Choroid plexus epithelial cell (primary cell): ENCODE data around the gene FER.

Source experiments
- DNase-seq: peaks from one replicate; pipeline ENCODE4 v3.0.0-alpha.2; 2010; ENCODE audit warnings: low read depth
- H3K4me3 ChIP-seq: 2 replicates; pipeline ENCODE4 v1.5.1; 2011; ENCODE audit warnings: low read depth, mild to moderate bottlenecking, control low read depth, low read length, moderate library complexity
- TF ChIP-seq, protein P1 (sequence below): conservative IDR thresholded peaks from 2 replicates; pipeline ENCODE4 v1.5.1; 2011; ENCODE audit warnings: low read depth, mild to moderate bottlenecking, control low read depth, inconsistent platforms, low read length, moderate library complexity

FER gene

DNA sequence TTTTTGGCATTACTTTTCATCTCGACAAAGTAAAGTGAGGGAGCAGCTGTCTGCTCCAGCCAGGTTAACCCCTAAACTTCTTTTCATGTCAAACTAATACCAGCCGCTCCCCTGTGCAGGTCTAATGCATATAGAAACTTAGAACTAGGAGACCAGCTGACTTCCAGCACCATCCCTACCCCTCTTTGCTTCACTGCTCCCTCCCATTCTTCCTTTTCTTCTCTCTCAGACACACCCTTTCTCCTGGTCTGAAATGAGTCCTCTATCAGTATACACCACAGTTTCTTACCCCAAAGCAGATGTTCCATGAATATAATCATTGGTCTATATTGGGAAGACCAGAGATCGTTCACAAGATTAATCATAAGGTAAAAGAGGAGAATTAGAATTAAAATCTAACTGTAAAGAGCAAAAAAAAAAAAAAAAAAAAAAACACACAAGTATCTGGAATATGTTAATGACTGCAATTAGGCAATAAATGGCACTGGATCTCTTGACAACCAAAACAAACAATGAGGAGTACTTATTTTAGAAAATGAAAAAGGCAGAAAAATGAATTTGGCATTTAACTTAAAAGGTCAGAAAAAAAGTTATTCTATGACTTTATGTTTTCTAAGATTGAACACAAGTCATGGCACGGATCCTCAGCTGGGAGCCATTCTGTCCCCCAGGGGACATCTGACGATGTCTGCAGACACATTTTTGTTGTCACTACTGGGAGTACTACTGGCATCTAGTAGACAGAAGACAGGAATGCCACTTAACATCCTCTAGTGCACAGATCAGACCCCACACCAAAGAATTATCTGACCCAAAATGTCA, 452.3 kb downstream of the FER start:
- DNase-seq: no peak
- H3K4me3 ChIP-seq: no peak overlapping the region
- TF ChIP-seq, protein P1, sequence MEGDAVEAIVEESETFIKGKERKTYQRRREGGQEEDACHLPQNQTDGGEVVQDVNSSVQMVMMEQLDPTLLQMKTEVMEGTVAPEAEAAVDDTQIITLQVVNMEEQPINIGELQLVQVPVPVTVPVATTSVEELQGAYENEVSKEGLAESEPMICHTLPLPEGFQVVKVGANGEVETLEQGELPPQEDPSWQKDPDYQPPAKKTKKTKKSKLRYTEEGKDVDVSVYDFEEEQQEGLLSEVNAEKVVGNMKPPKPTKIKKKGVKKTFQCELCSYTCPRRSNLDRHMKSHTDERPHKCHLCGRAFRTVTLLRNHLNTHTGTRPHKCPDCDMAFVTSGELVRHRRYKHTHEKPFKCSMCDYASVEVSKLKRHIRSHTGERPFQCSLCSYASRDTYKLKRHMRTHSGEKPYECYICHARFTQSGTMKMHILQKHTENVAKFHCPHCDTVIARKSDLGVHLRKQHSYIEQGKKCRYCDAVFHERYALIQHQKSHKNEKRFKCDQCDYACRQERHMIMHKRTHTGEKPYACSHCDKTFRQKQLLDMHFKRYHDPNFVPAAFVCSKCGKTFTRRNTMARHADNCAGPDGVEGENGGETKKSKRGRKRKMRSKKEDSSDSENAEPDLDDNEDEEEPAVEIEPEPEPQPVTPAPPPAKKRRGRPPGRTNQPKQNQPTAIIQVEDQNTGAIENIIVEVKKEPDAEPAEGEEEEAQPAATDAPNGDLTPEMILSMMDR: no peak

DNA sequence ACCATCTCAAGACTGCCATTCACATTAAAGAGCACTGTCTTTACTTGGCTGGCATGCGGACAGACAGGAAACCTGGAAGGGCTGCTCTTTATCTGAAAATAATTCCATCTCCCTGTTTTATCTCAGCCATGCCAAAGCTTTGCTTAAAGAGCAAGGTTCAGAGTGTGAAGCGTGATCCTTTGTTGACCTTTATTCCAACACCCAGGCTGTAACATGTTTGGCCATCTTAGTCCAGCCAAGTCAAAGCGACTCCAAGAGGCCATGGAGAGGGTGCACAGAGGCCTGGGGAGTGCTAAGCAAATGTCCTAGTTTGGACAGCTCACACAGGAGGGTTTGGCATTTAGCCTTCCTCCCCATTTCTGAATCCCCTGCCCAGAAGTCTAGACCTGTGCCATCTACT, 467.3 kb downstream of the FER start:
- TF ChIP-seq, protein P1: no peak
- no peak for DNase-seq
- H3K4me3 ChIP-seq: no peak overlapping the region

DNA sequence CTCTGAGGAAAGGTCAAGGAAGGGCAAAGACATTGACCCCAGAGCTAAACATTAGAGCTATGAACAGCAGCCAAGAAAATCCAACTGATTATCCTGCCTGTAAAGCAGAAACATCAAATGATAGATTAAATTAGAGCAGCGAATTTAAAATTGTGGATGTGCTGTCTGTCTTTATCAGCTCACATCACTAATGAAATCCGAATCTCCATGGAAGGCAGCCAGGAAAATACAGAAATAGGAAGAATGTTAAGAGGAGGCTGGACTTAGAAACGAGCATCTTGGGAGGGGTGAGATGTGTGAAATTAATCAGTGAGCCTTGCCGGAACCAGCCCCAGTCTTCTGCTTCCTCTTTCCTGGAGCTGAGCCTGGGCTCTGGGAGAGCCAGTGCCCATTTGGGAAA, 471.1 kb downstream of the FER start:
- DNase-seq: peak; percentile 15
- TF ChIP-seq, protein P1: no peak
- no peak overlapping the region for H3K4me3 ChIP-seq

DNA sequence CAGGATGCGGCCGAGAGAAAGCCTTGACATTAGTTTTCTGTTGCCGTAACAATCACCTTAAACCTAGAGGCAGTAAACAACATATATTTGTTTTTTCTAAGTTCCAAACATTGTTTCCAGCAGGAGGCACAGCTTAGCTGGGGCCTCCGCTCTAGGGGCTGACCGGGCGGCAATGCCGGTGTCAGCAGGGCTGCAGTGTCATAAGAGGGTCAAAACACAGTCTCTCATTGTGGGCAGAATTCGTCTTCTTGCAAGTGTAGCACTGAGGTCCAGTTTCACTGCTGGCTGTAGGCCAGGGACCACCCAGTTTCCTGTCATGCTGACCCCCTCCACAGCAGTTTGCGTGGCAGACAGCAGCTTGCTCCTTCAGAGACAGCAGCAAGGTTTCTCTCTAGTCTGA, 475.8 kb downstream of the FER start:
- peak; percentile 13 for DNase-seq
- no peak overlapping the region for H3K4me3 ChIP-seq
- TF ChIP-seq, protein P1: peak; percentile 15

DNA sequence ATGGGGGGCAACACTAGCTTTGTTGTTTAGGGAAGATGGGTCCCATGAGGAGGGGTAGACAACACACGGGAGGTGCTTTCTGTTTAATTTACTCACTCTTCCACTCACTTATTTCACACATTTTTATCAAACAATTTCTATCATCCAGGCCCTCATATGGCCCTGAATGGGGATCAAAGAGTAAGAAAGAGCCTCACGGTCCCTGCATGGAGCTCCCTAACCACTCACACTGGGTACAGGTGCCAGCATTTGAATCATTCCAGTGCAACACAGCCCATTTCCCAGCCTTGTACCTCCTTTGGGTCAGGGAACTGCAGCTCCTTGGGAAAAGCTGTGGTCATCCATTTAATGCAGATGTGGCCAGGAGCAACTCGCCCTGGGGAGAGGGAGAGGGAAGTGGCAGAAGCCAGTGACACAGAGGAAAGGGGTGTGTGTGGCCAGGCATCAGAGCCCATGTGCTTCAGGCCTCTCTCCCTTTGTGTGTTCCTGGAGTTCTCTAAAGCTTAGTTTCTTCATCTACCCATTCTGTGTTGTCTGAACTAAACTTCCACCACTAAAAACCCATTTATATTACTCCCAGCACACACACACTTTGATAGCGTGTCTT, 476.7 kb downstream of the FER start:
- TF ChIP-seq, protein P1: no peak
- DNase-seq: no peak
- no peak overlapping the region for H3K4me3 ChIP-seq

DNA sequence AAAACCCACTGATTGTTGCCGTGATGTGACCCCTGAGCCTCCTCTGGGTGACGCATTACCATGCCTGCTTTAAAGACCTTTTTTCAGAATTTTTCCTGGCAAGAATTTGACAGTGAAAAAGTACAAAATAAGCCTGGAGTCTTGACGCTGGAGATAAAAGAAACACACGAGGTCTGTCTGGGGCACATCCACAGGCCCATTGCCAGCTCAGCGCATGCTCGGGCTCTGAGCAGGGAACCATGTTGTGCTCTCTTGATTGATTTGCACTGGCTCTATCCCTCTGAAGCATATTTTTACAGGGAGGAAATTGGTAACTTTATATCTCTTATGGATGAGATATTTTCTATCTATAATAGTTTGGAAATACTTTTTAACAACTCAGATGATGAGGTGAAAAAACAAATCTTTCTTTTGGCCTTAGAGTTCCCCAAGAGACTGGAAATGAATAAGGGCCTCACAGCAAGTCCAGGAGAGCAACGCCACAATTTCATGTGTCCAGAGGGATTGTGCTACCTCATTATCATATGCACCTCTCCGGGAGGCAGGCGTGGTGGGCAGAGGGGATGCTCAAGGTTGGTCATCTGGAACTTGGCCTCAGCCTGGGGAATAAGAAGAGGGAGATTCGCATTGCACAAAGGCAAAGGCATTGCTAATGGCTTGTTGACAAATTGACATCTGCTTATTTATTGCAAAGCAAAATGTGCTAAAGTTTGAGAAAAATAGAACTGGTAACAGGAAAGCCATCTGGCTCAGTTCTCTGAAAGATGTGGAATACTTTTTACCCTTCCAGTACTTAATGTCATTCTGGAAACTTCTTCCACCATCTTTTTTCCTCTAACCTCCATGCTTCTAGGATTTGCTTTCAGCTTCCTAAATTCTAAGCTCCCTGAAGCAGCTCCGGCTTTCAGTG, 478.3 kb downstream of the FER start:
- TF ChIP-seq, protein P1: no peak
- no peak overlapping the region for H3K4me3 ChIP-seq
- peak; percentile 32 for DNase-seq
